Bladder microvascular endothelial cell (primary cell): Measurements from ENCODE around the gene CLEC1B. TPM values are rescaled to one million over a fixed set of nuclear protein-coding genes. Genes with fewer than 3 reads are reported as not detected.

Experiments used
- total RNA-seq: library from RNA; depleted of rRNA; stranded (reverse); fragments of >200 nt; gene quantifications from 2 replicates; pipeline ENCODE4 v1.2.3, GENCODE V29; 2014

Gene CLEC1B
- total RNA-seq, result not detected in 2 replicates

GRCh38 chr12:9999016-9999415 is at the start of gene CLEC1B:
TSS of gene CLEC1B (minus strand) at chr12:9999121. CDS start at chr12:9999100, 21 bp downstream.

GRCh38 chr12:10030446-10030845 is 31.5 kb upstream of the CLEC1B start, which contains the start of gene CLEC9A:
TSS of gene CLEC9A (plus strand) at chr12:10030682. CDS start at chr12:10052688, 22,006 bp downstream.

GRCh38 chr12:9971181-9971580 is 27.7 kb downstream of the CLEC1B start, which contains the start of gene CLEC12A:
TSS of gene CLEC12A (plus strand) at chr12:9971409. CDS start at chr12:9971597, 188 bp downstream.

Other genes starting within 250 kb of the CLEC1B start
- gene CD69, start 238.2 kb downstream of the CLEC1B start, total RNA-seq, result 0.97 and 3.7 TPM in 2 replicates
- gene KLRF1, start 171.6 kb downstream of the CLEC1B start, total RNA-seq, result 0.16 TPM in 1 of 2 replicates, not detected in the other
- gene CLEC2B, start 129.8 kb downstream of the CLEC1B start, total RNA-seq, result 64.6 and 79.8 TPM in 2 replicates
- gene KLRF2, start 117.6 kb downstream of the CLEC1B start, total RNA-seq, result not detected in 2 replicates
- not detected in 2 replicates for gene CLEC2A, start 66.8 kb downstream of the CLEC1B start, total RNA-seq
- not detected in 2 replicates for gene CLEC12A, start 27.7 kb downstream of the CLEC1B start, total RNA-seq
- 0.16 TPM in 1 of 2 replicates, not detected in the other for gene CLEC12B, start 11.5 kb upstream of the CLEC1B start, total RNA-seq
- not detected in 2 replicates for gene CLEC9A, start 31.6 kb upstream of the CLEC1B start, total RNA-seq
- gene CLEC1A, start 99.9 kb upstream of the CLEC1B start, total RNA-seq, result 22.3 and 28.0 TPM in 2 replicates
- gene CLEC7A, start 131.1 kb upstream of the CLEC1B start, total RNA-seq, result 0.16 and 0.25 TPM in 2 replicates
- under 0.01 TPM in 1 of 2 replicates, not detected in the other for gene OLR1, start 173.0 kb upstream of the CLEC1B start, total RNA-seq
- not detected in 2 replicates for gene TMEM52B, start 179.9 kb upstream of the CLEC1B start, total RNA-seq
- gene GABARAPL1, start 213.8 kb upstream of the CLEC1B start, total RNA-seq, result 34.0 and 141 TPM in 2 replicates